ENCODE results near the gene FAM187B. TPM values are rescaled to one million over a fixed set of nuclear protein-coding genes. Genes with fewer than 3 reads are reported as not detected.

FAM187B gene
- total RNA-seq, 1 experiment from 2014 or later, result not detected

GRCh38 chr19:35265900-35266519, 37.5 kb upstream of the FAM187B start:
- Histone ChIP-seq H3K4me1 (ENCODE audit: control insufficient read depth in 1 of 2, insufficient read depth in 2 of 2, low read length in 2 of 2) (peaks cover 9 to 41% of the 10 kb centered on the region in 2 experiments; a peak in 3 of 4 replicates), H3K4me2 (ENCODE audit: low read length) (peak overlapping the region; percentile 93), H3K9me2 (ENCODE audit: insufficient read depth) (no peaks in the 10 kb centered on the region), H3K36me3 (ENCODE audit: control insufficient read depth in 1 of 2, insufficient read depth in 2 of 2, low read length in 2 of 2) (peaks cover 19 to 28% of the 10 kb centered on the region in 2 experiments; a peak in 3 of 4 replicates), H3K4me3 (replicated peaks in 1 of 2; ENCODE audit: low read depth in 1 of 2, low read length in 2 of 2) (no peak overlapping the region), H3K9me3 (ENCODE audit: control insufficient read depth in 1 of 2, insufficient read depth in 1 of 2, low read depth in 1 of 2, low read length in 2 of 2) (no peaks in the 10 kb centered on the region), H4K20me1 (ENCODE audit: insufficient read depth) (no peaks in the 10 kb centered on the region), H2AFZ (ENCODE audit: low read depth, low read length, poor library complexity, severe bottlenecking) (no peak overlapping the region), H3K27me3 (ENCODE audit: insufficient read depth, low read length) (no peaks in the 10 kb centered on the region), H3K9ac (ENCODE audit: low read length) (peak overlapping the region; percentile 20; the same call in 1 of the 2 replicates), H3K27ac (ENCODE audit: low read depth, low read length) (peak overlapping the region; percentile 93), H3K79me2 (ENCODE audit: insufficient read depth, low read length) (peaks cover 37% of the 10 kb centered on the region; the same call in 1 of the 2 replicates)
- no peak for TF ChIP-seq TCF7L2 (IDR thresholded peaks at IDR 0.05; ENCODE audit: borderline replicate concordance, extremely low read depth, insufficient read depth, insufficient read length)
- ChIA-PET POLR2A (no interaction called here), RAD21 (ENCODE audit: low non-redundant PET in 1 of 2, low total read pairs in 2 of 2, uncharacterized antibody in 2 of 2, unreplicated experiment in 2 of 2) (no interaction called here), CTCF (no interaction called here)
- ATAC-seq (no peak), DNase-seq (ENCODE audit: low read depth, low spot score) (no peak)
- BruUV-seq (replicated peaks), result no TSS peak
- intact Hi-C loops (cut with micrococcal nuclease), result no loop called here

GRCh38 chr19:35265126-35265899, 36.8 kb upstream of the FAM187B start:
- ATAC-seq (no peak), DNase-seq (ENCODE audit: low read depth, low spot score) (no peak)
- intact Hi-C loops (cut with micrococcal nuclease), result no loop called here
- Histone ChIP-seq H3K9ac (ENCODE audit: low read length) (peak overlapping the region; percentile 1; the same call in 1 of the 2 replicates), H3K36me3 (ENCODE audit: control insufficient read depth in 1 of 2, insufficient read depth in 2 of 2, low read length in 2 of 2) (peaks cover 14 to 21% of the 10 kb centered on the region in 2 experiments; a peak in 3 of 4 replicates), H2AFZ (ENCODE audit: low read depth, low read length, poor library complexity, severe bottlenecking) (no peak overlapping the region), H3K9me3 (ENCODE audit: control insufficient read depth in 1 of 2, insufficient read depth in 1 of 2, low read depth in 1 of 2, low read length in 2 of 2) (no peaks in the 10 kb centered on the region), H3K79me2 (ENCODE audit: insufficient read depth, low read length) (peaks cover 41% of the 10 kb centered on the region; the same call in 1 of the 2 replicates), H3K27ac (ENCODE audit: low read depth, low read length) (peak overlapping the region; percentile 93), H3K27me3 (ENCODE audit: insufficient read depth, low read length) (no peaks in the 10 kb centered on the region), H3K4me1 (ENCODE audit: control insufficient read depth in 1 of 2, insufficient read depth in 2 of 2, low read length in 2 of 2) (peaks cover 8 to 39% of the 10 kb centered on the region in 2 experiments; a peak in 3 of 4 replicates), H3K4me2 (ENCODE audit: low read length) (no peak overlapping the region; the same call in 1 of the 2 replicates), H3K9me2 (ENCODE audit: insufficient read depth) (no peaks in the 10 kb centered on the region), H3K4me3 (replicated peaks in 1 of 2; ENCODE audit: low read depth in 1 of 2, low read length in 2 of 2) (no peak overlapping the region), H4K20me1 (ENCODE audit: insufficient read depth) (no peaks in the 10 kb centered on the region)
- no peak for TF ChIP-seq RAD21 (IDR thresholded peaks at IDR 0.05; ENCODE audit: low read depth)
- TF ChIP-seq SIN3A (IDR thresholded peaks at IDR 0.05; ENCODE audit: low read depth), result 0 out of 2 replicates have a peak, but pooled peaks have one; percentile 20
- CTCF ChIA-PET, result no interaction called here
- POLR2A ChIA-PET, result no interaction called here
- no TSS peak for BruUV-seq (replicated peaks)
- RAD21 ChIA-PET (ENCODE audit: low non-redundant PET in 1 of 2, low total read pairs in 2 of 2, uncharacterized antibody in 2 of 2, unreplicated experiment in 2 of 2), result no interaction called here

All from HCT116 (cell line).